ENCODE data around the gene CDK16. TPM values are rescaled to one million over a fixed set of nuclear protein-coding genes. Genes with fewer than 3 reads are reported as not detected.

Gene CDK16
- total RNA-seq, 6 experiments from 2014 or later = 106 to 128 (median 114) TPM

GRCh38 chrX:47221756-47222155 is 3.3 kb downstream of the CDK16 start:
- Mint-ChIP-seq H3K4me3 (no peak overlapping the region), H3K9me3 (no peaks in the 10 kb centered on the region), H3K27me3 (ENCODE audit: insufficient read depth) (peaks cover 8% of the 10 kb centered on the region), H3K27ac (no peak overlapping the region), H3K36me3 (ENCODE audit: low read depth) (peaks cover 19% of the 10 kb centered on the region; the same call in 1 of the 2 replicates), H3K4me1 (ENCODE audit: low read depth) (peaks cover 27% of the 10 kb centered on the region)
- no peak for TF ChIP-seq CTCF (IDR thresholded peaks at IDR 0.05)
- DNase-seq = no peak

- Mint-ChIP-seq H3K4me1 (ENCODE audit: low read depth) (peaks cover 19% of the 10 kb centered on the region), H3K27me3 (ENCODE audit: insufficient read depth) (peaks cover 8% of the 10 kb centered on the region), H3K9me3 (no peaks in the 10 kb centered on the region), H3K4me3 (no peak overlapping the region), H3K27ac (no peak overlapping the region), H3K36me3 (ENCODE audit: low read depth) (peaks cover 17% of the 10 kb centered on the region; the same call in 1 of the 2 replicates)
- DNase-seq = no peak
- no peak for TF ChIP-seq CTCF (IDR thresholded peaks at IDR 0.05)
Measured at GRCh38 chrX:47222751-47223350, 4.4 kb downstream of the CDK16 start.

- Mint-ChIP-seq H3K27ac (no peak overlapping the region), H3K27me3 (ENCODE audit: insufficient read depth) (peaks cover 8% of the 10 kb centered on the region), H3K36me3 (ENCODE audit: low read depth) (peaks cover 17% of the 10 kb centered on the region; the same call in 1 of the 2 replicates), H3K4me3 (no peak overlapping the region), H3K9me3 (no peaks in the 10 kb centered on the region), H3K4me1 (ENCODE audit: low read depth) (peaks cover 19% of the 10 kb centered on the region)
- no peak for TF ChIP-seq CTCF (IDR thresholded peaks at IDR 0.05)
- no peak for DNase-seq
Measured at GRCh38 chrX:47223476-47224250, 5.2 kb downstream of the CDK16 start.

GRCh38 chrX:47224266-47224895 is 5.9 kb downstream of the CDK16 start:
- no peak overlapping the region for H3K27ac Mint-ChIP-seq
- H3K36me3 Mint-ChIP-seq (ENCODE audit: low read depth) = peaks cover 14% of the 10 kb centered on the region; the same call in 1 of the 2 replicates
- peaks cover 8% of the 10 kb centered on the region for H3K27me3 Mint-ChIP-seq (ENCODE audit: insufficient read depth)
- H3K4me3 Mint-ChIP-seq = no peak overlapping the region
- TF ChIP-seq CTCF (IDR thresholded peaks at IDR 0.05) = no peak
- H3K4me1 Mint-ChIP-seq (ENCODE audit: low read depth) = peaks cover 18% of the 10 kb centered on the region
- no peak for DNase-seq
- H3K9me3 Mint-ChIP-seq = no peaks in the 10 kb centered on the region

- H3K4me1 Mint-ChIP-seq (ENCODE audit: low read depth) = peaks cover 13% of the 10 kb centered on the region
- H3K36me3 Mint-ChIP-seq (ENCODE audit: low read depth) = peaks cover 10% of the 10 kb centered on the region
- H3K4me3 Mint-ChIP-seq = no peak overlapping the region
Measured at GRCh38 chrX:47224896-47225290, 6.4 kb downstream of the CDK16 start.

More at GRCh38 chrX:47224896-47225290, 6.4 kb downstream of the CDK16 start:
- no peak for DNase-seq
- no peak overlapping the region for H3K27ac Mint-ChIP-seq
- H3K9me3 Mint-ChIP-seq = no peaks in the 10 kb centered on the region
- TF ChIP-seq CTCF (IDR thresholded peaks at IDR 0.05) = no peak
- peaks cover 6% of the 10 kb centered on the region for H3K27me3 Mint-ChIP-seq (ENCODE audit: insufficient read depth)
